Endothelial cell of umbilical vein (primary cell): ENCODE results near the gene BBLN. TPM values are rescaled to one million over a fixed set of nuclear protein-coding genes. Genes with fewer than 3 reads are reported as not detected.

Source experiments
- BruUV-seq: library from RNA; stranded (reverse); fragments of 400-500 nt; replicated peaks from 2 replicates; lab custom pipeline; 2021; lab: Mats Ljungman, UMichigan
- CTCF ChIA-PET: fragments of 300-600, 350-600 bp; sonication (Branson Sonifier 250); formaldehyde crosslinking; loops from one replicate; lab custom pipeline; 2021; ENCODE audit warnings: antibody characterized with exemption, inconsistent platforms; lab: Charles Lee
- POLR2A ChIA-PET: fragments of 300-600, 350-600 bp; sonication (Branson Sonifier 250); formaldehyde crosslinking; loops from one replicate; lab custom pipeline; 2021; ENCODE audit warnings: antibody characterized with exemption, inconsistent platforms; lab: Charles Lee
- DNase-seq: peaks from one replicate; pipeline ENCODE4 v3.0.0-alpha.2; 2011; ENCODE audit warnings: low read depth, low spot score
- FAIRE-seq: peaks from 2 replicates; lab custom pipeline; 2011; peaks lifted over from hg19 to GRCh38; lab: Jason Lieb, UNC
- H2AFZ ChIP-seq: 2 replicates; pipeline ENCODE4 v1.6.0; 2012; ENCODE audit warnings: low read depth, low read length, control low read depth, inconsistent platforms
- H3K27ac ChIP-seq: 2 replicates; pipeline ENCODE4 v1.5.1; 2011; ENCODE audit warnings: low read depth, mild to moderate bottlenecking, control low read depth, low read length, moderate library complexity; ENCODE audit not compliant: insufficient read depth
- H3K27me3 ChIP-seq, 2 experiments: 2 replicates each; pipeline versions ENCODE4 v1.6.0 to v1.6.1; 2011; ENCODE audit warnings: low read length in 2 of 2, mixed read lengths in 1 of 2; ENCODE audit not compliant: control insufficient read depth in 2 of 2, insufficient read depth in 2 of 2
- H3K36me3 ChIP-seq, 2 experiments: 2 replicates in 1 of 2; 3 replicates in 1 of 2; pipeline ENCODE4 v1.5.1; 2011; ENCODE audit warnings: low read length in 2 of 2, mild to moderate bottlenecking in 1 of 2, moderate library complexity in 1 of 2; ENCODE audit not compliant: control insufficient read depth in 2 of 2, insufficient read depth in 2 of 2; ENCODE audit errors: extremely low read depth in 1 of 2
- H3K4me1 ChIP-seq: 3 replicates; pipeline ENCODE4 v1.5.1; 2011; ENCODE audit warnings: mild to moderate bottlenecking, low read length; ENCODE audit not compliant: control insufficient read depth, insufficient read depth; ENCODE audit errors: extremely low read depth
- H3K4me2 ChIP-seq: 2 replicates; pipeline ENCODE4 v1.6.1; 2011; ENCODE audit warnings: low read length, control low read depth, mixed read lengths; ENCODE audit not compliant: insufficient read depth
- H3K4me3 ChIP-seq, 3 experiments: fragments of 200-600 bp in 1 of 3; sonication (generic), shearing (Covaris generic) in 1 of 3; replicated peaks in 1 of 3; 2 replicates each; pipeline ENCODE4 v1.5.1; 2011 to 2016; ENCODE audit warnings: control low read depth in 3 of 3, low read length in 3 of 3, mild to moderate bottlenecking in 2 of 3, inconsistent platforms in 1 of 3, low read depth in 1 of 3, moderate library complexity in 1 of 3; ENCODE audit not compliant: insufficient read depth in 1 of 3
- H3K79me2 ChIP-seq: 2 replicates; pipeline ENCODE4 v1.6.0; 2012; ENCODE audit warnings: low read length, inconsistent platforms; ENCODE audit not compliant: control insufficient read depth, insufficient read depth
- H3K9ac ChIP-seq: replicated peaks from 2 replicates; pipeline ENCODE3; 2011; ENCODE audit warnings: low read length, control low read depth; ENCODE audit not compliant: insufficient read depth; ENCODE audit errors: extremely low read depth
- H3K9me1 ChIP-seq: replicated peaks from 3 replicates; pipeline ENCODE4 v1.6.0; 2011; ENCODE audit warnings: mild to moderate bottlenecking, low read length; ENCODE audit not compliant: control insufficient read depth, insufficient read depth; ENCODE audit errors: extremely low read depth
- H3K9me3 ChIP-seq: replicated peaks from 2 replicates; pipeline ENCODE4 v1.5.1; 2012; ENCODE audit warnings: low read length, inconsistent platforms; ENCODE audit not compliant: control insufficient read depth, insufficient read depth
- H4K20me1 ChIP-seq: replicated peaks from 2 replicates; pipeline ENCODE3; 2011; ENCODE audit warnings: mild to moderate bottlenecking, low read length; ENCODE audit not compliant: control insufficient read depth, insufficient read depth; ENCODE audit errors: extremely low read depth
- CTCF ChIP-seq, 2 donors: IDR thresholded peaks; 1 replicate in 1 of 2; 2 replicates in 1 of 2; pipeline ENCODE4 v1.5.1; 2011; ENCODE audit warnings: low read length in 2 of 2, mild to moderate bottlenecking in 2 of 2, moderate library complexity in 2 of 2, control low read depth in 1 of 2, inconsistent platforms in 1 of 2, low read depth in 1 of 2; ENCODE audit not compliant: insufficient read depth in 1 of 2; ENCODE audit errors: extremely low read depth in 1 of 2
- EZH2 ChIP-seq: IDR thresholded peaks from 2 replicates; pipeline ENCODE4 v1.6.1; 2012; ENCODE audit warnings: borderline replicate concordance, low read depth, mild to moderate bottlenecking, moderate library complexity, low read length, inconsistent platforms; ENCODE audit not compliant: severe bottlenecking
- FOS ChIP-seq: IDR thresholded peaks from 2 replicates; pipeline ENCODE4 v1.6.1; 2011; ENCODE audit warnings: mild to moderate bottlenecking, low read length, moderate library complexity, borderline replicate concordance; ENCODE audit not compliant: insufficient read depth
- GATA2 ChIP-seq: IDR thresholded peaks from 2 replicates; pipeline ENCODE4 v1.7.0; 2011; ENCODE audit warnings: low read depth, mild to moderate bottlenecking, moderate library complexity, mixed read lengths, low read length; ENCODE audit not compliant: insufficient read length, insufficient read depth
- JUN ChIP-seq: IDR thresholded peaks from 2 replicates; pipeline ENCODE4 v1.6.1; 2011; ENCODE audit warnings: borderline replicate concordance, low read depth; ENCODE audit not compliant: insufficient read length, insufficient read depth
- MAX ChIP-seq: IDR thresholded peaks from 2 replicates; pipeline ENCODE4 v1.6.1; 2011; ENCODE audit not compliant: insufficient read depth, insufficient read length
- MYC ChIP-seq: IDR thresholded peaks from one replicate; pipeline ENCODE4 v1.6.1; 2011; ENCODE audit warnings: mild to moderate bottlenecking, low read depth, low read length
- POLR2A ChIP-seq: IDR thresholded peaks from 2 replicates; pipeline ENCODE4 v1.6.1; 2012; ENCODE audit warnings: low read depth, mild to moderate bottlenecking, control low read depth, low read length
- POLR2AphosphoS5 ChIP-seq: IDR thresholded peaks from 2 replicates; pipeline ENCODE4 v1.6.1; 2012; ENCODE audit warnings: low read depth, mild to moderate bottlenecking, control low read depth, low read length, moderate library complexity; ENCODE audit not compliant: insufficient read depth
- dilution Hi-C: fragments of 300-500 bp; cut with MboI; formaldehyde crosslinking; loops from one replicate; pipeline ENCODE4 v1.15.0; 2019; ENCODE audit warnings: low sequenced_read_pairs; ENCODE audit not compliant: extremely low pct_ligation_motif_present
- intact Hi-C: fragments of 100-400 bp; cut with micrococcal nuclease; formaldehyde crosslinking; loops from one replicate; pipeline ENCODE4 v1.10.0; 2022
- polyA plus RNA-seq, 4 experiments: library from polyadenylated mRNA; depleted of rRNA in 3 of 4; stranded (reverse) in 3 of 4; unstranded in 1 of 4; fragments of >200 nt; gene quantifications; 2 replicates each; pipeline versions ENCODE4 v1.2.1 to v1.2.3, GENCODE V29; 2011 to 2012; ENCODE audit warnings: missing spikeins in 1 of 4
- total RNA-seq: library from RNA; stranded (reverse); gene quantifications from 2 replicates; pipeline ENCODE4 v1.2.3, GENCODE V29; 2021

BBLN gene
- total and polyA plus RNA-seq, 2 donors (not counting 3 experiments of a cell fraction or from before 2014, with no cell fraction given), result 51.0 to 124 TPM

GRCh38 chr9:128139621-128140020, 20.4 kb upstream of the BBLN start:
- Histone ChIP-seq H3K4me1 (no peaks in the 10 kb centered on the region), H3K4me2 (no peak overlapping the region), H3K9me3 (no peaks in the 10 kb centered on the region), H3K27ac (no peak overlapping the region), H3K9ac (no peak overlapping the region), H2AFZ (no peak overlapping the region), H3K79me2 (no peaks in the 10 kb centered on the region), H3K4me3 (no peak overlapping the region), H4K20me1 (no peaks in the 10 kb centered on the region), H3K36me3 (no peaks in the 10 kb centered on the region), H3K27me3 (peaks cover 3 to 7% of the 10 kb centered on the region in 2 experiments), H3K9me1 (no peaks in the 10 kb centered on the region)
- CTCF ChIA-PET, result no interaction called here
- no TSS peak for BruUV-seq
- TF ChIP-seq POLR2A, result no peak
- TF ChIP-seq CTCF (IDR thresholded peaks at IDR 0.05; ENCODE audit: extremely low read depth in 1 of 2, insufficient read depth in 1 of 2, low read depth in 1 of 2, low read length in 2 of 2), result no peak
- no peak for TF ChIP-seq FOS
- TF ChIP-seq MAX, result no peak
- TF ChIP-seq JUN, result no peak
- TF ChIP-seq MYC, result no peak
- TF ChIP-seq POLR2AphosphoS5, result no peak
- TF ChIP-seq GATA2, result no peak
- TF ChIP-seq EZH2, result no peak
- dilution Hi-C loops (no loop called here), intact Hi-C loops (no loop called here)
- FAIRE-seq (no peak), DNase-seq (no peak)
- POLR2A ChIA-PET, result no interaction called here
